ENCODE results near the gene NCAPD3. TPM values are rescaled to one million over a fixed set of nuclear protein-coding genes. Genes with fewer than 3 reads are reported as not detected.

The NCAPD3 gene
- total and polyA plus RNA-seq, 2 donors (not counting 1 experiment from before 2014, with no cell fraction given): 12.9 to 32.2 TPM

DNA sequence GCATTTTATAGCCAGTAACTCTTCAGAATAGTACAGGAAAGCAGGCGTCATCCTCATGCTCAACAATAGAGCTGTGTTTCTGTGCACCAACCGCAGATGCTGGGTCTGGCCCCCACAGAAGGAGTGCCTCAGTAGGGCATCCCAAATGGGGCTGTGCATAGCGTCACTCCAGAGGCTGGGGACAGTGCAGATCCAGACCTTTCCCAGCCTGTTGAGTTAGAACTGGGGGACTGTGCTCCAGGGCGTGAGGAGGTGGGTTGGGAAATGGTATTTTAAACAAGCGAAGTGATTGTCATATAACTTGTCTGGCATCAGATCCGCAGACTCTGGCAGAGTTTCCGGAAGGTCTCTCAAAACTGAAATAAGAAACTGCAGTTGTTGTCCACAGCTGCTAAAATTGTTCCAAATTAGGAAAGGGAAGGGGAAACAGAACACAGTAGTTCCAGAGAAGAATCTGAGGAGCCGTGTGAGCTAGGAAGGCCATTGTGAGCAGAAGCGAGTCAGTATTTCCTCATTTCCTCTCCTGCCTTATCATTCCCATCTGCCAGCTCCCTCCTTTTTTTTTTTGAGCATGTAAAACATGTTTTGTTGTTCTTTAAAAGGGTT lies 102.7 kb downstream of the NCAPD3 start:
- Histone ChIP-seq H3K79me2 (ENCODE audit: control insufficient read depth, insufficient read depth, low read length) (peaks cover 14% of the 10 kb centered on the region), H3K27me3 (replicated peaks in 1 of 4; ENCODE audit: control extremely low read depth in 1 of 4, control insufficient read depth in 3 of 4, insufficient read depth in 4 of 4, low read length in 3 of 4) (peaks cover 0 to 9% (median 6%) of the 10 kb centered on the region in 4 experiments), H3K9me3 (ENCODE audit: control extremely low read depth in 1 of 3, control insufficient read depth in 2 of 3, insufficient read depth in 1 of 3, low read length in 2 of 3) (no peaks in the 10 kb centered on the region), H3K36me3 (replicated peaks in 1 of 2; ENCODE audit: control extremely low read depth in 1 of 2, control insufficient read depth in 1 of 2, extremely low read depth in 1 of 2, insufficient read depth in 2 of 2, low read length in 1 of 2) (no peaks in the 10 kb centered on the region), H3K4me1 (ENCODE audit: control insufficient read depth in 2 of 2, insufficient read depth in 2 of 2, low read length in 2 of 2) (peaks cover 8 to 11% of the 10 kb centered on the region in 2 donors), H3K4me2 (replicated peaks; ENCODE audit: low read depth, low read length, poor library complexity, severe bottlenecking) (no peak overlapping the region), H4K20me1 (ENCODE audit: control insufficient read depth, insufficient read depth, low read length, poor library complexity, severe bottlenecking) (peaks cover 31% of the 10 kb centered on the region), H3K4me3 (ENCODE audit: control extremely low read depth in 1 of 5, extremely low read depth in 1 of 5, insufficient read depth in 1 of 5, low read depth in 2 of 5, low read length in 4 of 5) (no peak overlapping the region), H2AFZ (ENCODE audit: insufficient read depth, low read depth, low read length, poor library complexity, severe bottlenecking) (no peak overlapping the region), H3K27ac (ENCODE audit: low read length in 2 of 2) (no peak overlapping the region), H3K9ac (ENCODE audit: low read length) (no peak overlapping the region)
- Mint-ChIP-seq H3K4me1 (peaks cover 32% of the 10 kb centered on the region), H3K9me3 (ENCODE audit: insufficient read depth) (no peaks in the 10 kb centered on the region), H3K27me3 (peaks cover 23% of the 10 kb centered on the region), H3K4me3 (no peak overlapping the region), H3K27ac (no peak overlapping the region)
- DNase-seq (no peak), ATAC-seq (ENCODE audit: low read depth) (no peak)
- TF ChIP-seq EZH2 (IDR thresholded peaks at IDR 0.05; ENCODE audit: borderline replicate concordance, insufficient read depth, low read depth, low read length, poor library complexity, severe bottlenecking): no peak
- TF ChIP-seq, protein P1, sequence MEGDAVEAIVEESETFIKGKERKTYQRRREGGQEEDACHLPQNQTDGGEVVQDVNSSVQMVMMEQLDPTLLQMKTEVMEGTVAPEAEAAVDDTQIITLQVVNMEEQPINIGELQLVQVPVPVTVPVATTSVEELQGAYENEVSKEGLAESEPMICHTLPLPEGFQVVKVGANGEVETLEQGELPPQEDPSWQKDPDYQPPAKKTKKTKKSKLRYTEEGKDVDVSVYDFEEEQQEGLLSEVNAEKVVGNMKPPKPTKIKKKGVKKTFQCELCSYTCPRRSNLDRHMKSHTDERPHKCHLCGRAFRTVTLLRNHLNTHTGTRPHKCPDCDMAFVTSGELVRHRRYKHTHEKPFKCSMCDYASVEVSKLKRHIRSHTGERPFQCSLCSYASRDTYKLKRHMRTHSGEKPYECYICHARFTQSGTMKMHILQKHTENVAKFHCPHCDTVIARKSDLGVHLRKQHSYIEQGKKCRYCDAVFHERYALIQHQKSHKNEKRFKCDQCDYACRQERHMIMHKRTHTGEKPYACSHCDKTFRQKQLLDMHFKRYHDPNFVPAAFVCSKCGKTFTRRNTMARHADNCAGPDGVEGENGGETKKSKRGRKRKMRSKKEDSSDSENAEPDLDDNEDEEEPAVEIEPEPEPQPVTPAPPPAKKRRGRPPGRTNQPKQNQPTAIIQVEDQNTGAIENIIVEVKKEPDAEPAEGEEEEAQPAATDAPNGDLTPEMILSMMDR (IDR thresholded peaks at IDR 0.05): no peak
- intact Hi-C loops (cut with micrococcal nuclease): no loop called here
- POLR2A ChIA-PET: no interaction called here
- WGBS (ENCODE audit: insufficient coverage): 67% methylated on average over 7 of the region's 9 CpGs
- CTCF ChIA-PET: no interaction called here

DNA sequence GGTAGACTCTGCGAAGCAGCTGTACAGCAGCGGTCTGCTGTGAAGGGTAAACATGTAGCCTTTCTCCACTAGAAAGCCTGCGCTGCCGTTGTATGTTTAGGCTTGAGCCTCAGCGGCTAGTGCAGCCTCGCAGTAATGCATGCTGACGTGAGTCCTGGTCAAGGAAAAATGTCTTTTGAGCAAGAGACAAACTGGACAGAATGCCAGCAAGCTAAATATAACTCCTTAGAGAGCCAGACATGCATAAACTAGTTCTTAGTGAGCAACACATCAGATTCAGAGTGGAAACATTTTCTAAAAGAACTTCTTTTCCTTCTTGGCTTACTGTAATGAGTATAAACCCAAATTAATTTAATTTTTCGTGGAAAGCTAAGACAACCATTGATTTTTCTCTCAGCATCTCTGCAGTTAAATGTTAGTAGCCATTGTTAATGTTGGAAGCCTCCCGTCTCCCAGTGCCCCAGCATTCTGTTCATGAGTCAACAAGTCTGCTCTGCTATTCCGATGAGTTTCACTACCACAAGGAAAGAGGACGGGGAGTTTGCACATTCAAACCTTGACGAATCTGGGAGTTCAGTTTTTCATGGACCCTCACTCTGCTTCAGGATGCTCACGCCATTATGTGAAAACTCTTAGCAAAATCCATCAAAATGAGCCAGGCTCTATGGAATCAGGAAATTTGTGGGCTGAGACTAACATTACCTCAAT lies 103.5 kb downstream of the NCAPD3 start:
- intact Hi-C loops (cut with micrococcal nuclease): no loop called here
- POLR2A ChIA-PET: no interaction called here
- WGBS (ENCODE audit: insufficient coverage): 98% methylated on average over 10 of the region's 13 CpGs
- no peak overlapping the region for H3K9ac ChIP-seq (ENCODE audit: low read length)
- Mint-ChIP-seq H3K27ac (no peak overlapping the region), H3K4me1 (peaks cover 28% of the 10 kb centered on the region), H3K27me3 (peaks cover 23% of the 10 kb centered on the region), H3K4me3 (no peak overlapping the region), H3K9me3 (ENCODE audit: insufficient read depth) (no peaks in the 10 kb centered on the region)
- no peaks in the 10 kb centered on the region for H3K9me3 ChIP-seq (ENCODE audit: control extremely low read depth in 1 of 3, control insufficient read depth in 2 of 3, insufficient read depth in 1 of 3, low read length in 2 of 3)
- peaks cover 14% of the 10 kb centered on the region for H3K79me2 ChIP-seq (ENCODE audit: control insufficient read depth, insufficient read depth, low read length)
- no peak for DNase-seq
- H3K36me3 ChIP-seq (replicated peaks in 1 of 2; ENCODE audit: control extremely low read depth in 1 of 2, control insufficient read depth in 1 of 2, extremely low read depth in 1 of 2, insufficient read depth in 2 of 2, low read length in 1 of 2): no peaks in the 10 kb centered on the region
- H3K27ac ChIP-seq (ENCODE audit: low read length in 2 of 2): no peak overlapping the region
- H3K4me1 ChIP-seq (ENCODE audit: control insufficient read depth in 2 of 2, insufficient read depth in 2 of 2, low read length in 2 of 2): peaks cover 8 to 11% of the 10 kb centered on the region in 2 donors
- no peak overlapping the region for H2AFZ ChIP-seq (ENCODE audit: insufficient read depth, low read depth, low read length, poor library complexity, severe bottlenecking)
- ATAC-seq (ENCODE audit: low read depth): no peak
- TF ChIP-seq, protein P1 (IDR thresholded peaks at IDR 0.05): no peak
- no peak for TF ChIP-seq EZH2 (IDR thresholded peaks at IDR 0.05; ENCODE audit: borderline replicate concordance, insufficient read depth, low read depth, low read length, poor library complexity, severe bottlenecking)
- no peak overlapping the region for H3K4me2 ChIP-seq (replicated peaks; ENCODE audit: low read depth, low read length, poor library complexity, severe bottlenecking)
- CTCF ChIA-PET: no interaction called here
- peaks cover 0 to 9% (median 5%) of the 10 kb centered on the region in 4 experiments for H3K27me3 ChIP-seq (replicated peaks in 1 of 4; ENCODE audit: control extremely low read depth in 1 of 4, control insufficient read depth in 3 of 4, insufficient read depth in 4 of 4, low read length in 3 of 4)
- no peak overlapping the region for H3K4me3 ChIP-seq (ENCODE audit: control extremely low read depth in 1 of 5, extremely low read depth in 1 of 5, insufficient read depth in 1 of 5, low read depth in 2 of 5, low read length in 4 of 5)
- H4K20me1 ChIP-seq (ENCODE audit: control insufficient read depth, insufficient read depth, low read length, poor library complexity, severe bottlenecking): peaks cover 31% of the 10 kb centered on the region
